Thymus (tissue), 11 donors: Measurements from ENCODE around the gene ID4. TPM values are rescaled to one million over a fixed set of nuclear protein-coding genes. Genes with fewer than 3 reads are reported as not detected.

ENCODE experiments used
- DNase-seq, 9 donors: peaks; one replicate each; pipeline ENCODE4 v3.0.0-alpha.2; 2013; ENCODE audit warnings: low spot score in 9 of 9, low read depth in 6 of 9, missing footprints in 1 of 9
- H3K27ac ChIP-seq, 2 donors: one replicate each; pipeline ENCODE4 v1.5.1; 2013; ENCODE audit warnings: control low read depth in 1 of 2, low read depth in 1 of 2, low read length in 1 of 2, mild to moderate bottlenecking in 1 of 2, moderate library complexity in 1 of 2
- H3K27me3 ChIP-seq, 2 donors: one replicate each; pipeline ENCODE4 v1.5.1; 2013; ENCODE audit warnings: low read length in 1 of 2; ENCODE audit not compliant: control insufficient read depth in 2 of 2, insufficient read depth in 1 of 2
- H3K36me3 ChIP-seq, 2 donors: one replicate each; pipeline ENCODE4 v1.5.1; 2013; ENCODE audit warnings: low read length in 1 of 2, mild to moderate bottlenecking in 1 of 2, moderate library complexity in 1 of 2; ENCODE audit not compliant: control insufficient read depth in 2 of 2, insufficient read depth in 2 of 2
- H3K4me1 ChIP-seq, 2 donors: one replicate each; pipeline ENCODE4 v1.5.1; 2013; ENCODE audit warnings: low read length in 2 of 2; ENCODE audit not compliant: control insufficient read depth in 2 of 2, insufficient read depth in 2 of 2
- H3K4me3 ChIP-seq, 2 donors: one replicate each; pipeline ENCODE4 v1.5.1; 2013; ENCODE audit warnings: low read length in 2 of 2, control low read depth in 1 of 2, mild to moderate bottlenecking in 1 of 2
- H3K9me3 ChIP-seq, 2 donors: one replicate each; pipeline ENCODE4 v1.5.1; 2013; ENCODE audit warnings: low read length in 1 of 2, mild to moderate bottlenecking in 1 of 2; ENCODE audit not compliant: control insufficient read depth in 2 of 2, insufficient read depth in 1 of 2
- WGBS: extraction: QIAGEN DNeasy Blood & Tissue Kit; methylation state at CpG from one replicate; pipeline ENCODE4 v1.1.7; 2013; 5-methylcytosine and 5-hydroxymethylcytosine counted together
- polyA plus RNA-seq: library from polyadenylated mRNA; stranded (reverse); fragments of 200-250 nt; gene quantifications from one replicate; pipeline ENCODE4 v1.2.3, GENCODE V29; 2013
- total RNA-seq: library from RNA; stranded (reverse); fragments of 120-200 nt; gene quantifications from one replicate; pipeline ENCODE4 v1.2.4, GENCODE V29; 2013
- donor health status: healthy.

ID4 gene
- total and polyA plus RNA-seq, 2 donors: 1.5 to 10.9 TPM

- Histone ChIP-seq H3K4me3 (no peak overlapping the region), H3K9me3 (no peaks in the 10 kb centered on the region), H3K4me1 (no peaks in the 10 kb centered on the region), H3K27ac (no peak overlapping the region), H3K36me3 (no peaks in the 10 kb centered on the region), H3K27me3 (peaks cover 5 to 26% of the 10 kb centered on the region in 2 donors)
- 49% methylated on average over 9 of the region's 9 CpGs for WGBS
- DNase-seq: no peak
Observed at GRCh38 chr6:19803331-19804204, 33.6 kb upstream of the ID4 start.

GRCh38 chr6:19804205-19805128 is 32.7 kb upstream of the ID4 start:
- Histone ChIP-seq H3K27me3 (peaks cover 5 to 26% of the 10 kb centered on the region in 2 donors), H3K36me3 (no peaks in the 10 kb centered on the region), H3K27ac (peak overlapping the region in 1 of 2 donors; percentile 13), H3K9me3 (no peaks in the 10 kb centered on the region), H3K4me3 (peak overlapping the region; percentile 10 to 41), H3K4me1 (no peaks in the 10 kb centered on the region)
- 2% methylated on average over 77 of the region's 77 CpGs for WGBS
- peak; percentile 17 to 70 (median 46) for DNase-seq

GRCh38 chr6:19805129-19805481 is 32.1 kb upstream of the ID4 start:
- Histone ChIP-seq H3K36me3 (no peaks in the 10 kb centered on the region), H3K4me1 (no peaks in the 10 kb centered on the region), H3K27me3 (peaks cover 5 to 26% of the 10 kb centered on the region in 2 donors), H3K9me3 (no peaks in the 10 kb centered on the region), H3K27ac (no peak overlapping the region), H3K4me3 (peak overlapping the region in 1 of 2 donors; percentile 41)
- peak in 1 of 9 donors; percentile 1 for DNase-seq
- 26% methylated on average over 6 of the region's 6 CpGs for WGBS

GRCh38 chr6:19806971-19807396 is 30.2 kb upstream of the ID4 start:
- no peak for DNase-seq
- H3K27me3 ChIP-seq: peaks cover 5 to 26% of the 10 kb centered on the region in 2 donors

GRCh38 chr6:19811397-19812079 is 25.6 kb upstream of the ID4 start:
- no peaks in the 10 kb centered on the region for H3K4me1 ChIP-seq
- no peaks in the 10 kb centered on the region for H3K27me3 ChIP-seq
- DNase-seq: no peak
- H3K9me3 ChIP-seq: no peaks in the 10 kb centered on the region
- H3K36me3 ChIP-seq: no peaks in the 10 kb centered on the region
- H3K27ac ChIP-seq: no peak overlapping the region
- 84% methylated on average over 11 of the region's 11 CpGs for WGBS
- no peak overlapping the region for H3K4me3 ChIP-seq

More at GRCh38 chr6:19806971-19807396, 30.2 kb upstream of the ID4 start:
- WGBS: 97% methylated on average over 21 of the region's 21 CpGs
- Histone ChIP-seq H3K4me1 (no peaks in the 10 kb centered on the region), H3K4me3 (no peak overlapping the region), H3K36me3 (no peaks in the 10 kb centered on the region), H3K9me3 (no peaks in the 10 kb centered on the region), H3K27ac (no peak overlapping the region)

GRCh38 chr6:19812512-19813119 is 24.6 kb upstream of the ID4 start:
- Histone ChIP-seq H3K36me3 (no peaks in the 10 kb centered on the region), H3K4me1 (no peaks in the 10 kb centered on the region), H3K27me3 (no peaks in the 10 kb centered on the region), H3K27ac (no peak overlapping the region), H3K9me3 (no peaks in the 10 kb centered on the region), H3K4me3 (no peak overlapping the region)
- WGBS: 66% methylated on average over 6 of the region's 6 CpGs
- no peak for DNase-seq

- DNase-seq: no peak
- no peak overlapping the region for H3K4me3 ChIP-seq
- H3K4me1 ChIP-seq: no peaks in the 10 kb centered on the region
- no peak overlapping the region for H3K27ac ChIP-seq
- H3K9me3 ChIP-seq: no peaks in the 10 kb centered on the region
- no peaks in the 10 kb centered on the region for H3K36me3 ChIP-seq
- 91% methylated on average over 2 of the region's 2 CpGs for WGBS
- H3K27me3 ChIP-seq: no peaks in the 10 kb centered on the region
Observed at GRCh38 chr6:19818805-19819204, 18.4 kb upstream of the ID4 start.

- Histone ChIP-seq H3K27ac (no peak overlapping the region), H3K36me3 (no peaks in the 10 kb centered on the region), H3K4me3 (no peak overlapping the region), H3K27me3 (no peaks in the 10 kb centered on the region), H3K9me3 (no peaks in the 10 kb centered on the region), H3K4me1 (no peaks in the 10 kb centered on the region)
- WGBS: 90% methylated on average over 6 of the region's 6 CpGs
- DNase-seq: no peak
Observed at GRCh38 chr6:19824058-19824807, 12.9 kb upstream of the ID4 start.
